HCT116 (cell line): ENCODE results near the gene MFN2.

Experiments
- CBX3 ChIP-seq: IDR thresholded peaks from 2 replicates; pipeline ENCODE4 v1.6.1; 2012; ENCODE audit warnings: low read depth
- POLR2A ChIP-seq: IDR thresholded peaks from 2 replicates; pipeline ENCODE4 v1.7.0; 2011; ENCODE audit warnings: borderline replicate concordance; ENCODE audit not compliant: insufficient read depth, insufficient read length; ENCODE audit errors: extremely low read depth
- POLR2AphosphoS5 ChIP-seq: IDR thresholded peaks from 2 replicates; pipeline ENCODE4 v1.6.1; 2011; ENCODE audit warnings: mild to moderate bottlenecking, low read depth, low read length, moderate library complexity
- RAD21 ChIP-seq: IDR thresholded peaks from 2 replicates; pipeline ENCODE4 v1.6.1; 2012; ENCODE audit warnings: low read depth, mild to moderate bottlenecking
- TF ChIP-seq, protein P1 (sequence below), 3 experiments: fragments of 200-600 bp in 1 of 3; sonication (generic) in 1 of 3; IDR thresholded peaks in 2 of 3; conservative IDR thresholded peaks in 1 of 3; 2 replicates each; pipeline ENCODE4 v1.5.1; 2012 to 2017; ENCODE audit warnings: low read depth in 2 of 3, low read length in 2 of 3, antibody characterized with exemption in 1 of 3, borderline replicate concordance in 1 of 3, control low read depth in 1 of 3, mild to moderate bottlenecking in 1 of 3, mixed read lengths in 1 of 3, mixed run types in 1 of 3, moderate library complexity in 1 of 3; ENCODE audit not compliant: insufficient read depth in 1 of 3

GRCh38 chr1:12029720-12030339 lies 49.6 kb downstream of the MFN2 start:
- TF ChIP-seq POLR2AphosphoS5 (no peak), CBX3 (no peak), RAD21 (no peak), POLR2A (no peak)
- TF ChIP-seq, protein P1, sequence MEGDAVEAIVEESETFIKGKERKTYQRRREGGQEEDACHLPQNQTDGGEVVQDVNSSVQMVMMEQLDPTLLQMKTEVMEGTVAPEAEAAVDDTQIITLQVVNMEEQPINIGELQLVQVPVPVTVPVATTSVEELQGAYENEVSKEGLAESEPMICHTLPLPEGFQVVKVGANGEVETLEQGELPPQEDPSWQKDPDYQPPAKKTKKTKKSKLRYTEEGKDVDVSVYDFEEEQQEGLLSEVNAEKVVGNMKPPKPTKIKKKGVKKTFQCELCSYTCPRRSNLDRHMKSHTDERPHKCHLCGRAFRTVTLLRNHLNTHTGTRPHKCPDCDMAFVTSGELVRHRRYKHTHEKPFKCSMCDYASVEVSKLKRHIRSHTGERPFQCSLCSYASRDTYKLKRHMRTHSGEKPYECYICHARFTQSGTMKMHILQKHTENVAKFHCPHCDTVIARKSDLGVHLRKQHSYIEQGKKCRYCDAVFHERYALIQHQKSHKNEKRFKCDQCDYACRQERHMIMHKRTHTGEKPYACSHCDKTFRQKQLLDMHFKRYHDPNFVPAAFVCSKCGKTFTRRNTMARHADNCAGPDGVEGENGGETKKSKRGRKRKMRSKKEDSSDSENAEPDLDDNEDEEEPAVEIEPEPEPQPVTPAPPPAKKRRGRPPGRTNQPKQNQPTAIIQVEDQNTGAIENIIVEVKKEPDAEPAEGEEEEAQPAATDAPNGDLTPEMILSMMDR (IDR thresholded peaks at IDR 0.05 in 2 of 3, conservative IDR thresholded peaks at IDR 0.05 in 1 of 3; ENCODE audit: borderline replicate concordance in 1 of 3, insufficient read depth in 1 of 3, low read depth in 2 of 3, low read length in 2 of 3) = no peak
